ENCODE measurements around the gene RAB11FIP5.

RAB11FIP5 gene

GRCh38 chr2:73091696-73092095, 21.1 kb downstream of the RAB11FIP5 start:
- H3K4me3 ChIP-seq (ENCODE audit: low read depth, low read length): no peak overlapping the region
- DNase-seq (ENCODE audit: low read depth): no peak
- no peak for TF ChIP-seq CTCF (conservative IDR thresholded peaks at IDR 0.05; ENCODE audit: low read depth, low read length)

GRCh38 chr2:73091164-73091563, 21.6 kb downstream of the RAB11FIP5 start:
- TF ChIP-seq CTCF (conservative IDR thresholded peaks at IDR 0.05; ENCODE audit: low read depth, low read length): no peak
- DNase-seq (ENCODE audit: low read depth): no peak
- no peak overlapping the region for H3K4me3 ChIP-seq (ENCODE audit: low read depth, low read length)

GRCh38 chr2:73089270-73090030, 23.3 kb downstream of the RAB11FIP5 start:
- no peak for TF ChIP-seq CTCF (conservative IDR thresholded peaks at IDR 0.05; ENCODE audit: low read depth, low read length)
- DNase-seq (ENCODE audit: low read depth): peak; percentile 99
- no peak overlapping the region for H3K4me3 ChIP-seq (ENCODE audit: low read depth, low read length)

GRCh38 chr2:73088703-73089102, 24.0 kb downstream of the RAB11FIP5 start:
- no peak for TF ChIP-seq CTCF (conservative IDR thresholded peaks at IDR 0.05; ENCODE audit: low read depth, low read length)
- no peak for DNase-seq (ENCODE audit: low read depth)
- no peak overlapping the region for H3K4me3 ChIP-seq (ENCODE audit: low read depth, low read length)

- TF ChIP-seq CTCF (conservative IDR thresholded peaks at IDR 0.05; ENCODE audit: low read depth, low read length): no peak
- H3K4me3 ChIP-seq (ENCODE audit: low read depth, low read length): no peak overlapping the region
- DNase-seq (ENCODE audit: low read depth): no peak
These were observed 24.5 kb downstream of the RAB11FIP5 start for GRCh38 chr2:73088211-73088610.

- no peak overlapping the region for H3K4me3 ChIP-seq (ENCODE audit: low read depth, low read length)
- no peak for DNase-seq (ENCODE audit: low read depth)
- no peak for TF ChIP-seq CTCF (conservative IDR thresholded peaks at IDR 0.05; ENCODE audit: low read depth, low read length)
These were observed 25.4 kb downstream of the RAB11FIP5 start for GRCh38 chr2:73087311-73087710.

- H3K4me3 ChIP-seq (ENCODE audit: low read depth, low read length): no peak overlapping the region
- TF ChIP-seq CTCF (conservative IDR thresholded peaks at IDR 0.05; ENCODE audit: low read depth, low read length): peak; percentile 95
- DNase-seq (ENCODE audit: low read depth): peak; percentile 81
These were observed 27.1 kb downstream of the RAB11FIP5 start for GRCh38 chr2:73085691-73086090.

All from choroid plexus epithelial cell (primary cell).